ENCODE results near the gene PMEPA1.

PMEPA1 gene

GRCh38 chr20:57756921-57757320, 47.1 kb upstream of the PMEPA1 start (continued):
- TF ChIP-seq ZNF433 (tag by site-specific recombination; IDR thresholded peaks at IDR 0.05; ENCODE audit: low read depth) (no peak), ZNF529 (tag by site-specific recombination; IDR thresholded peaks at IDR 0.05; ENCODE audit: insufficient replicate concordance) (no peak), ZBTB6 (tag by site-specific recombination; IDR thresholded peaks at IDR 0.05) (no peak), ZNF335 (tag by site-specific recombination; conservative IDR thresholded peaks at IDR 0.05) (no peak), IKZF3 (tag by site-specific recombination; IDR thresholded peaks at IDR 0.05) (no peak)

GRCh38 chr20:57756213-57756612, 46.4 kb upstream of the PMEPA1 start:
- no peak overlapping the region for H3K27ac ChIP-seq (ENCODE audit: extremely low read depth, low read depth, low read length)
- no peaks in the 10 kb centered on the region for H3K4me1 ChIP-seq (ENCODE audit: control insufficient read depth, insufficient read depth, low read length)
- TF ChIP-seq ZNF404 (tag by site-specific recombination; IDR thresholded peaks at IDR 0.05) (no peak), ZNF449 (tag by site-specific recombination; IDR thresholded peaks at IDR 0.05) (no peak), TCF7L2 (IDR thresholded peaks at IDR 0.05; ENCODE audit: borderline replicate concordance, low read depth, low read length) (no peak)
- H3K36me3 ChIP-seq (ENCODE audit: control insufficient read depth in 2 of 2, insufficient read depth in 1 of 2, low read length in 2 of 2): no peaks in the 10 kb centered on the region
- H3K4me3 ChIP-seq (ENCODE audit: low read depth, low read length): no peak overlapping the region
- POLR2A ChIA-PET: no interaction called here
- no peaks in the 10 kb centered on the region for H3K9me3 ChIP-seq (ENCODE audit: control insufficient read depth, insufficient read depth, low read depth, low read length)
- CTCF ChIA-PET: interaction anchor here (0.6 kb wide), 1 partner anchor 24 kb away, joined by 3 read pairs; no protein-coding TSS in a partner anchor

- Histone ChIP-seq H3K36me3 (ENCODE audit: control insufficient read depth in 2 of 2, insufficient read depth in 1 of 2, low read length in 2 of 2) (no peaks in the 10 kb centered on the region), H3K9me3 (ENCODE audit: control insufficient read depth, insufficient read depth, low read depth, low read length) (no peaks in the 10 kb centered on the region), H3K27ac (ENCODE audit: extremely low read depth, low read depth, low read length) (no peak overlapping the region), H3K4me1 (ENCODE audit: control insufficient read depth, insufficient read depth, low read length) (no peaks in the 10 kb centered on the region), H3K4me3 (ENCODE audit: low read depth, low read length) (no peak overlapping the region)
- POLR2A ChIA-PET: no interaction called here
- TF ChIP-seq ZIC2 (tag by site-specific recombination; IDR thresholded peaks at IDR 0.05) (no peak), ZNF133 (tag by site-specific recombination; IDR thresholded peaks at IDR 0.05) (no peak), ZNF433 (tag by site-specific recombination; IDR thresholded peaks at IDR 0.05; ENCODE audit: low read depth) (no peak), ZNF473 (tag by site-specific recombination; IDR thresholded peaks at IDR 0.05) (no peak), ZNF747 (tag by site-specific recombination; IDR thresholded peaks at IDR 0.05) (no peak)
- CTCF ChIA-PET: no interaction called here
Measured at GRCh38 chr20:57755609-57756008, 45.8 kb upstream of the PMEPA1 start.

GRCh38 chr20:57754190-57754589, 44.4 kb upstream of the PMEPA1 start:
- ChIA-PET POLR2A (no interaction called here), CTCF (no interaction called here)
- H3K9me3 ChIP-seq (ENCODE audit: control insufficient read depth, insufficient read depth, low read depth, low read length): no peaks in the 10 kb centered on the region
- TF ChIP-seq ZNF366 (tag by site-specific recombination; conservative IDR thresholded peaks at IDR 0.05) (peak; percentile 85), GFI1B (tag by site-specific recombination; IDR thresholded peaks at IDR 0.05) (no peak), TRIM28 (IDR thresholded peaks at IDR 0.05; ENCODE audit: borderline replicate concordance, low read length) (no peak)
- no peak overlapping the region for H3K27ac ChIP-seq (ENCODE audit: extremely low read depth, low read depth, low read length)
- no peaks in the 10 kb centered on the region for H3K36me3 ChIP-seq (ENCODE audit: control insufficient read depth in 2 of 2, insufficient read depth in 1 of 2, low read length in 2 of 2)
- H3K4me3 ChIP-seq (ENCODE audit: low read depth, low read length): no peak overlapping the region
- H3K4me1 ChIP-seq (ENCODE audit: control insufficient read depth, insufficient read depth, low read length): peaks cover 1% of the 10 kb centered on the region; the same call in 1 of the 2 replicates
